HepG2 (cell line): Measurements from ENCODE around the gene ABO.

Source experiments
- CBX1 ChIP-seq: IDR thresholded peaks from one replicate; pipeline ENCODE4 v1.6.1; 2016; ENCODE audit warnings: antibody characterized with exemption, low read depth
- POLR2A ChIP-seq, 2 experiments: IDR thresholded peaks; 2 replicates each; pipeline ENCODE4 v1.6.1; 2011; ENCODE audit warnings: low read depth in 2 of 2, low read length in 2 of 2, mild to moderate bottlenecking in 1 of 2, moderate library complexity in 1 of 2; ENCODE audit not compliant: insufficient read depth in 1 of 2

- TF ChIP-seq POLR2A (IDR thresholded peaks at IDR 0.05; ENCODE audit: insufficient read depth in 1 of 2, low read depth in 2 of 2, low read length in 2 of 2): no peak
- TF ChIP-seq CBX1: no peak
These were observed 26.2 kb downstream of the ABO start for GRCh38 chr9:133248726-133249295.
